Stimulated activated CD4-positive, alpha-beta T cell treated with anti-CD3 and anti-CD28 coated beads, TNF-alpha, amount 100 ng/mL, for 24 hours (primary cell): ENCODE measurements around the gene PPARGC1A.

Experiments
- DNase-seq, 3 experiments: peaks; one replicate each; pipeline ENCODE4 v3.0.0-alpha.2; 2020; ENCODE audit warnings: low read depth in 3 of 3

PPARGC1A gene

DNA sequence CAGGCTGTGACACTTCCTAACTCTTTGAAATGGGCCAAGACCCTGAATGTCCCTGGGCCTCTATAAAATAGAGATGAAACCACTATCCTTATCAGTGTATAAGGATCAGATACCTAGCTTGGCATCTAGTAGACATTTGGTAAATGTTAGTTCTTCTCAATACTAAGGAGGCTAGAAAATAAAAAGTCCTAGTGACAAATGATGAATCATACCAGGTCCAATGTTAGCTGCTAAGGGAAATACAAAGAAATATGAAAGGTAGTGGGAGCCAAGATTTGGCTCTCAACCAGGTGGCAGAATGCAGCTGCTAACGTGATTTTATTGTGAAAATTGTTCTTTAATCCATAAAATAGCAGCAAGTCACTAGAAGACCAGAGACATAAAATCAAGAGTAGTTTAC, 19.8 kb upstream of the PPARGC1A start:
- DNase-seq: no peak

DNA sequence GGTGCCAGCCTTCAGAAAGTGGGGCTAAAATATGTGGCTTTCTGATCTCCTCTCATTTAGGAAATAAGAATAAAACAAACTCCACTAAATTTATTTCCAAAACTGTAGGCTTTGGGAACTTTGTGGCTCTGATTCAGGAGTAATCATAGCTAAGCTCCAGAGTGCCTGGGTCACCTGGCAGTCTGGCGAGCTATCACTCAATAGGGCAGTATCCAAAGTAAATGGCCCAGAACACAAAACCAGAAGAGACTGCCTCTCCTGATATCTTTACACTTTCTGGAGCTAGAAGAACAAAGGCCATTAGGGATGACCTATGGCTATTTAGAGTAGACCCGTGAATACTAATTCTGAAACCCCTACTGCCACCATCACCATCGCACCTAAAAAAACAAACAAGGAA, 17.0 kb upstream of the PPARGC1A start:
- no peak for DNase-seq

DNA sequence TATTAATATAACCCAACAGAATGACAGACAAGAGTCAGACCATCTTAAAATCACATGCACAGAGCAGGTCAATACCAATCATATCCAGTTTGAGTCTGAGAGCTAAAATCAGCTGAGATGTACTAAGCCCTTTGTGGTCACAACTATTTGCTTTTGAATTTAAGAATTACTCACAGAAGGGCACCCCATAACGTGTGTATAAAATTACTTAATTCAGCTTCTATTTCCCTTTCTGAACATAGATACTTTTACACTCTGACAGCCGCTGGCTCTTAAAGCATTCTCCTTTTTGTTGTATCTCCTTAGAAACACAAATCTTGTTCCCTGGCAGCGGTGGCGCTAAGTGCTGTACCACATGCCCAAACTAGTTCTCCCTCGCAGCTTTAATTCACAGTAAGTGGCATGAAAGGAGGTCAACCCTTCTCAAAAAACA, 14.8 kb upstream of the PPARGC1A start:
- no peak for DNase-seq

DNA sequence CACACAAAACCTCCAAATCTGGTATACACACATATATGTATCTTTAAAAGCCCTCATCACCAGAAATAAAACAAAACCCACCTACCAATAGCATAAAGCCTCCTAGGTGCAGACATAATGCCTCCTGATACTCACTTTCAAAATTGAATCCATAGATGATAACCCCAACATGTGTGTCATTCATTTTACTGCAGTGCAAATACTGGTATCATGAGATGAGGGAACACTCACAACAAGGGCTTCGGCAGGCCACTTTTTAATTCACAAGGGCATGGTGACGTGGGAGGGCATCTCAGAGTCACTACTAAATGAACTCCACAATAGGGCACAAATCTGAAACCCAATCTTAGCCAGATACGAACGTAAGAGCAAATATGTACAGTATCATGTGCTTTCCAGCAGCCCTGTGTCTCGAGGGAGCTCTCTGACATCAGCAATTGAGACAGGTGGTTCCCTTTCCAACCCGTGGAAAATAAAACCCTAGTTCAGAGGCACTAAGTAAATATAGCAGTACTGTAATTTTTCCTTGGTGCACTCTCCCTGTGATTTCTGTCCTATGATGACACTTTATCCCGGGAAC, 14.1 kb upstream of the PPARGC1A start:
- no peak for DNase-seq

DNA sequence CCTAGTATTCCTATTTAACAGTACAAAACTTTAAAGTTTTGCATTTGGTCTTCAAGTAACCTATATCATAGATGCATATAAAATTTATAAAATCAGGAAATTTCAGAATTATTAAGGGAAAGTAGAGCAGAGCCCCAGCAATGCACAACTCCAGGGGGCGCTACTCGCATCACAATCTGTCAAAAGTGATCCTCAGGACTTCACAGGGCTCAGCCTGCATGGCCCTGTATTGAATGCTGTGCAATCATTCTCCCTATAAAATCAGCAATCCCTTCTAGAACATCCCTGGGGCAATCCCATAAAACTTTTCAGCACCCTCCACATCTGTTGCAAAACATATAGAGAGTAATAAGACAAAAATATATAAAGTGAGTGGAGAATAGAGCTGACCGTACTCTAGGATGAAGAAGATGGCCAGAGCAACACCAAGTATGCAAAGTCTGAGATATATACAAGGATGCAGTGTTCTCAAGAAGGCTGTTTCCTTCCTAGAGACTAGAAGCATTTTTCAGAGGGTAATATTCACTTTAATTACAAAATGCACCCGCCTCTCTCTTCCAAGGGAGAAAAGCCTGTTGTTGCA, 12.5 kb upstream of the PPARGC1A start:
- no peak for DNase-seq

DNA sequence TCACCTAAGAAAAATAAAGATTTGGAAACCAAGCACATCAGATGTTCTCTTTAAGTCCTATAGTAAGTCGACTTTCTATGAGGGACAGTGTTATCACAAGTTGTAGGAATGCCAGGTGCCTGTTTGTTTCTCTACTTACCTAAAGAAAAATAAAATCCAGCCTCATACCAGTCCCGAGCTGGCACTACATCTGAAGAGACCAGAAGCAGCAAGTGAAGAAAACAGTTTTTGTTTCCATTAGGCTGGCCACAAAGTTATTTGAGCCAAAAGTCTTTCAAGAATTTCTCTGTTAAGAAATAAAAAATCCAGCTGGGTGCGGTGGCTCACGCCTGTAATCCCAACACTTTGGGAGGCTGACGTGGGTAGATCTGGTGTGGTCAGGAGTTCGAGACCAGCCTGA, 10.8 kb upstream of the PPARGC1A start:
- no peak for DNase-seq

DNA sequence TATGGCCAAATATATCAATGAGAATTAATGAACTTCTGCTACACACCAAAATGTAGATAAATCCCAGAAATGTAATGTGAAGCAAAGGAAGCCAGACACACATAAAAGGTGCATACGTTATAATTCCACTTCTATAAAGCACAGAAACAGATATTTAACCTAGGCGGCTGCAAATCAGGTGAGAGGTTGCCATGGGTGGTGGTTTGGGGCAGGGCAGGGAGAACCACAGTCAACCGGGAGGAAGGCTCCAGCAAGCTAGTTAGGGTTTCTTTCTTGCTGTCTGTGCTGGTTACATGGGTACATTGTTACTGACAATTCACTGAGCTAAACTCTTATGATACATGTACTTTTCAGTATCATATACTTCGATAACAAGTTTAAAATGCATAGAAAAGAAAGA, 9.7 kb upstream of the PPARGC1A start:
- DNase-seq: no peak

DNA sequence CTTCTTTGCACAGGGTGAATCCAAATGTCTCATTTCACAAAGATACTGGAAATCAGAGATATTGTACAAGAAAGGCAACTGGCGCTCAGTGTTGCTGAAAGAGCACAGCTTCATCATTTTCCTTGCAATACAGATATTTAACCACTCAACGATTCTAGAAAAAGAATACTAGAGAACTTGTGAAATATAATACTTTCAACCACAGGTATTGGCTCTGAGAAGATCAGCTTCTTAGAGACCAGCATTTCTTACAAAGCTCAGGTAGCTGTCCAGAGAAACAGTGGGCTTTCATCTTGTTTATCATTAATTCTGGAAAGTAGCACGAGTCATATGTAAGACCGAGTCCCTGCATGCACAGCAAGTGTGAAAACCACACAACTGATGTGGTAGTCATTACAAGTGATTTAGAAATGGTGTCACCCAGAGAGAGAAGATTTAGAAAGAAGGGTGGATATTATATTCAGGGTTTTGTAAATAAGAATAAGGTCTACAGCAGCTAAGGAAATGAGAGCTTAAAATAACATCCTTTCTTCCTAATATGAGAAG, 7.8 kb upstream of the PPARGC1A start:
- no peak for DNase-seq

DNA sequence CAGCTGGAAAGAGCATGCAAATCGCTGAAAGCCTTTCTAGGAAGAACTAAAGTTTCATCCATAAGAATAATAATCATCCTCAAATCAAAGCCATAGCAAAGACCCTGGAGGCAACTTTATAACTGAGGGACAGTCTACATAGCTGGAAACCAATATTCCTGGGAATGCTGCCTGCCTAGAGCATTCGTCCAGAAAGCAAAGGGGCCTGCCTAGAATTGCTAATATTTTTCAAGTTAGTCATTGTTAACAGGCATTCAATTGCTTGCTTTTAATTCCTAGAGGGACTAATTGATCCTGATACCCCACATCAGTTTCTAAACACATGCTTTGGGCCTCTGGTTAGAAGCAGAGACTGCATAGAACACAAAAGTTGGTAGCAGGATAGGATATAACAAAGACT, 4.2 kb upstream of the PPARGC1A start:
- no peak for DNase-seq

DNA sequence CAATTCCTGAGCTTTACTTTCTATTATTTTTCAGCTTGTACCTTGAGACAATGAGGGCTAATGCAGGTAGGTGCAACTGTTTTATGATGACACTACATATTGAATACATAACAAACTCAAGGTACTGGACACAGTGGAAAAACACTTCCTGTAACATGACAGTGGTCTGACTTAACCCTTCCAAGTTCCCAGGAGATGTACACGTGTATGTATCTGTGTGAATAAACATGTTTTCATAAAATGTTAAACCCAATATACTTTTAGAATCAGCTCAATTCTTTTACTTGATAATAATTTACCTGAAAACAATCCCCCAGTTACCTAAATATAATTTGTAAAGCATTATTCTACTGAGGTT, 1.2 kb upstream of the PPARGC1A start:
- DNase-seq: no peak

DNA sequence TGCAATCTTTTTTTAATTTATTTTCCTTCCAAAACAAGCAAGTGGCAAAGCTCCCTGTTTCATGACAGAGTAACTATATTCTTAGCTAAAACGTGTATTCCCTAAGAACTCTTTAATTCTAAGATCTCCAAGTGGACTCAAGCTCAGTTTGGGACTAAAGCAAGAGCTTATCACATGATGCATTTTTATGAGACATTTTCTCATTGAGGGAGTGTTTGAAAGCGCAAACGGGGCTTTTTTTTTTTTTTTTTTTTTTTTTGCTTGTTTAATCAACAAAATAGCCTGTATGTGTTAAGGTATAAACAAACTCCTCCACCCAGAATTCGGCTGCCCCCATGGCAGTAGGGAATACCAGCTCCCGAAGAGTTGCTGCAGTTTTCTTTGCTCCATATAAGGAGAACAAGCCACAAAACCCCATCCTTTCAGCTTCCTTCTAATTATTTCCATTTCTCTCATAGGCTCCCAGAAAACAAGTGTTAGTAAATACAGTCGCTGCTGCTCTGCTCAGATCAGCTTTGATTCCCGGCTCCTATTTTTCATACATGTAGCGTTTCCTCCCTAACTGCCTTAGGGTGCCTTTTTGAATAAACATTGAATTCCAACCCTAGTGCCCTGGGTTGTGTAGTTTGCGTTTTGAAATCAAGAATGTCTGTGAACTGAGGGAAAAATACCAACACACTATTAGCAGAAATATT, 669 bp upstream of the PPARGC1A start:
- no peak for DNase-seq

DNA sequence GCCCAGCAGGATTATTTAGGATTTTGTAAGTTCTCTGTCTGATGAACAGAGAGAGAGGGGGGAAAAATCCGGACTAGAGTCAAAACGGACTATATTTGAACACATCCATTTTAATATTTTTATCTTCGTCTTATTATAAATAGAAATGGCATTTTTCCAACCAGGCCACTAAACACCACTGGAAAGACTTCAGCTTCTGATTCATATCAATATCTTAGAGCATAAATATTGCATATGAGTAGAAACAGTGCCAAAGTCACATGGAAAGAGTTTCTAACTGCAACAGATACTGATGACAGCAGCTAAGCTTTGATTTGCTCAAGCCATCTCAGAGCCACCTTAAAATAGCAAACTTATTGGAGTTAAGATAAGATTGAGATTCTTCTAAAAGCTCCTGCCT, 456 bp downstream of the PPARGC1A start:
- no peak for DNase-seq

DNA sequence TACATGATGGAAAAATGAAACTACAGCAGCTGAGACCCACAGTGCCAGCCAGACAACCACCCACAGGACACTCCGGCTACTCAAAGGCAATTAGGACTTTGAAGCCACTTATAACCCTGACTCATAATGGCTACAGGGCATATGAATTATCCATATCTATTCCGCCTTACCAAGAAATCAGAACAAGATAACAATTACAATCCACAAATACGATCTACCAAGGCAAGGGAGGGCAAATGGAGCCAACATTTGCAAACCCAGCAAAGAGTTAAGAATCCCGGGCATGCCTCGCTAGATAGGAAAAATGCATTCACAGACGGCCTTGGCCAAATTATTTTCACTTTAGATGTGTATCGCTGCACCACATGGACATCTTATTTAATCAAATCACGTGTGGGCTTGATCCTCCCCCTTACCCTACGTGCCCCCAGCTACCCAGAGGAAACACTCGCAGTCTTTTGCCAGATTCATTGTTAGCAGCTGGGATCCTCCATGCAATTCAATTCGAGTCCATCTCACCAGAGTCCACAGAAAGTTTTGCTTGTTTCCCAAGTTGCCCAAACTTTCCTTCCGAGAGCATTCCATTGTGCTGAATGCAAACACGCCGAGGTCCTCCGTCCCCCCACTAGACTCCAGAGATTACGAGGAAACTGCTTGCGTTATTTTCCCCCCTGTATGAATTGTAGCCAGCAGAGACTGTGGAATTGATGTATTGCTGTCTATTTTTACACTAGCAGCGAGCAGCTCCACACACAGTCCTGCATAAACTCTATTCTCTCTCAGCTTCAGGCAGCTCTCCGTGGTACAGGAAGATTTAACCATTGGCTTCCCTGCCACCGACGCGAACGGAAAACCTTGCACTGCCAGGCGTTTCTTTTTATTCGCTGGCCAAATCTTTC, 1.2 kb downstream of the PPARGC1A start:
- DNase-seq: no peak

DNA sequence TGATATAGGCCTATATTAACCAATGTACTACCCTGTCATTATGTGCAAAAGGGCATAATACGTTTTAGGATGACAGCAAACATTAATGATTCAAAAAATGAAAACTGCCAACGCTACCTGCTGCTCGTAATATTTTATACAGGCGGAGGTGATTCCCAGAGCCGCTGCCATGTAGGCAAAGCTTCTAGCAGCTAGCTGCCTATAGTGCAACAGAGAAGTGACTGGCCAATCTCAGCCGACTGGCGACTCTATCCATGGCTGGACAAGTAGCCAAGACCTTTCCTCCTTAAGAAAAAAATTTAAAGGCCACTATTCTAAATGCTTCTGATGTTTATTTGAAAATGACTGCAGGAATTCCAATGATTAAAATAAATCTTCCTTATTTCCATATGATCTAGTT, 1.9 kb downstream of the PPARGC1A start:
- no peak for DNase-seq

DNA sequence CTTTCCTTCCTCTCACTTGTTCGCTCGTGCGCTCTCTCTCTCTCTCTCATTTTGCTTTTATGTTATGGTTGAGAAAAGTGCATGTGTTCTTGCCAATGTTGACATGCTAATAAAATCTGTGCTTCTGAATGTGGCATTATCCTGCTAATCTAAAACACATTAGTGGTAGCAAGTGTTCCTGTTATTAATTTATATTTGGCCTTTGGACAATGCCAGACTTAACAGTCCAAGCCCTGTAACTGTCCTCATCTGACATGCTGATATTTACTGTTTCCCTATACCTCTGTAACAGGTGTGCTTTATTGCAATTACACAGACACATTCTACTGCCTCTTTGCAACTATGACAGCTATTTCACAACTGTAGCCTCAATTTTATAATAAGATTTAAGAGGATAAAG, 2.7 kb downstream of the PPARGC1A start:
- no peak for DNase-seq

DNA sequence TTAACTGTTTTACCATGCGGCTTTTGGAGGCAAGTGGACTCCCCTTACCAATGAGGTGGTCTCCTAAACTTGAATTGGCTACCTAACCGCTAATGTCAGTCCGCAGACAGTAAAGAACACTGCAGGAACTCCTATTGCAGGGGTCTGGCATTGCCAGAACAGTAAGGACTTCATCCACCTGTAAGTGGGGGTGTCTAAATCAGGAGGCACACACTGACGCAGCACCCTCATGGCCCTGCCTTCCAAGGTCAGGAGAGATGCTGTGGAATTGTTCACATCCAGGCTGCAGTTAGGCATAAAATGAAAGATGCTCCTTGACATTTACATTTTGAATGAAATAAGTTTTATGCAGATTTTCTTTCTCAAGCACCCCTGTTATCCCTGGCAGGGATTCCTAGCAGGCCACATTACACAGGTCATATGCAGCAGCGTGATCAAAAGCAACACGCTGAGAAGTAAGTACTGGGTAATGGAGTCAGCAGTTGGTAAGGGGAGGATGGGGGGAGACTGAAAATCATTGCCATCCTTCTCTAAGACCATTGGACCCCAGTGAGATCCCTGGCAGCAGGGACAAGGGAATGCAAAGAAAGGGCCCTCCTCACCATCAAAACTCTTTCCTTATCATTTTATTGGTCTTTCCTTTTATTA, 3.8 kb downstream of the PPARGC1A start:
- no peak for DNase-seq

DNA sequence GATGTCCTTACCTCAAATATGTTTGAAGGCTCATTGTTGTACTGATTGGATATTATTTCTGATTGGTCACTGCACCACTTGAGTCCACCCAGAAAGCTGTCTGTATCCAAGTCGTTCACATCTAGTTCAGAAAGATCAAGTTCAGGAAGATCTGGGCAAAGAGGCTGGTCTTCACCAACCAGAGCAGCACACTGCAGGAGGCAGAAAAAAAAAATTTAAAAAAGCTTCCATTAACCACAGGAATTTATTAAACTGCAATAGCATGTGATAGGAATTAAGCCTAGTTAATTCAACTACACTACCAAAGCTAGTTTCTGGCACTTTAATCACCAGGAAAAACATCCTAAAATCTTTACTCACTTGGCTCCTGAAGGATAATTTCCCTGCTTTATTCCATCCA, 5.1 kb downstream of the PPARGC1A start:
- no peak for DNase-seq

DNA sequence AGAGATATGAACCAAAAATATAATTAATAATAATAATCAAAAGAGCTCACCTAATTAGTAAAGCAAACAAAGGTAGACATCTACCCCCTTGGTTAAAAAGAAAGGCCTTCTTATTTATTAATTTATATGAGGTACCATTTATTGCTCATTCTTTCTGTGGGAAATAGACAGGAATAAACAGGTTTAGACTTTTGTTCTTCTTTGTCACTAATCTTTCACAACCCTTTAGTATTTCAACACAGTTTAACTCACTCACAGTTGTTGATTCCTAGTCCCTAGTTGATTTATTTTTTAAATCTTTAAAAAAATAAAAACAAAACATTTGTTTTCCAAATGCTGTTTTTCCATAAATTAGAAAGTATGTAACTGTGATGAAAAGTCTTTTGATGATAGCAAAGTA, 5.6 kb downstream of the PPARGC1A start:
- DNase-seq: no peak

DNA sequence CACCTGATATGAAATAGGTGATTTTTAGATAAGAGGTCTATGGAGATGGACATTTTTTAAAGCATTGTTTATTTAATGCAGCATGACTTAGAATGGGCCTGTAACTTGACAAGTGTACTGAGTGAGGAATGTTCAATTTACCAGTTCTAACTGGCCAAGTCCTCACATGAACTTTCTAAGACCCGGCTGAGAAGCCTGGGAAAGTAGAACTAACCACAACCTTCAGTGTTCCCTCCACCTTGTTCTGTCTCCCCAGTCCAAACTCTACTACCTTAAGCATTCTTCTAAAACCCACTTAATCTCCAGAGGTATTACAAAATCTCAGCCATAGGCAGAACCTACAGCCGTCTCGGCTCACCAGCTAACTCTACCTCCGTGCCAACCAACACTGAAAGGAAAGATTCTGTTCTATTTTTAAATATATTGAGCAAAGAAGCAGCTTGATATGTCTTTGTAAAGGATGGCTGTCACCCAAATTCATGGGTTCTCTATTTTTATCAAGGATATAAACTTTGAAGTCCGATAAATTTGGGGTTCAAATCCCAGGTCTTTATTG, 6.8 kb downstream of the PPARGC1A start:
- DNase-seq: no peak

DNA sequence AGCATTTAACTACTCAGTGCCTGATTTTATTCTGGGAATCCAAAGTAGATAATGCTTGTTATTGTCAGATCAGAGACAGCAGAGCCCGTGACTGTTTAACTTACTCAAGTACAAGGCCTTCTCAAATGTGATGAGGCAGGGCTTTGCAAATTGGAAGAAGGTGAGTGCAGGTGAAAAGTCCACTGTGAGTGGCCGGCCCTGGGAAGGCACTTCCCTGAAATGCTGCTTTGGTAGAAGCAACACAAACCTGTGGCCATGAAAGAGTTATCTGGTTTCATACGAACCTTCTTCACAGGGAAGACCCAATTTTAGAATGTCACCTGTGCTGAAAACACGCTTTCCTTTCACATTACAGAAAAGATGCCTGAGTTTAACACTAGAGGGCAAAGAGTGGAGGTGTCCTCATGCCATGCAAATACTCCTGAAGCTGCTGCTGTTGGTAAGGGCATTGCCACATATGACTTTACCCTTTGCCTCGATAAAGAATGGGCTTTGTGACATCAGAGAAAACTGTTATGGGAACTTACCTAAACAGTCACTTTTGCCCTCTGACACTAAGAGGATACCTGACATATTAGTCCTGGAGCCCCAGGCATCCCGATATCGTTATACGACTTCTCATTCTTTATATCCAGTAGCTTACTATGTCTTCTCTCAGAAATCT, 8.0 kb downstream of the PPARGC1A start:
- DNase-seq: no peak

DNA sequence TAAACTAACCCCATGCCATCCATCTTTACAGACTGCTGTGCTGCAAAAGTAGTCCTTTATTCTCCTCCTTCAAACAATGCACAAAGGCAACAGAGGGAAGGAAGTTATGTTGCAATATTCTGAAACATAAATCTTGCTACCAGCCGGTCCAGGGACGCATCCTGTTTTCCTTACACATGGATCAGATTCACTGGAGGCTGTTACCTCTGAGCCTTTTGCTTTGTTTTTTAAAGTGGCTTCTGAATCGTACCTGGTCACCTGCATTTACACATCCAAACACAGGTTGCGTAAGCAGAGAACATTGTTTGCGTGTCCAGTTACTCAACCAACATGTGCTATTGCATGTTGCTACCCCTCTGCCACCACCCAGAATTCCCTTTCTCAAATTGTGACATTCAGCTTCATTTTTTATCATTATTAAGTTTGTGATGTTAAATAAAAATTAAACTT, 8.8 kb downstream of the PPARGC1A start:
- DNase-seq: no peak
